ENCODE data around the gene LFNG.
"Not testable (repeated sequence)": the region's sequence is repeated elsewhere in the genome, so short reads cannot be mapped to it uniquely, and the experiment has no call there.

Gene LFNG

GRCh38 chr7:2551418-2551817 lies 31.8 kb downstream of the LFNG start:
- DNase-seq: no peak

GRCh38 chr7:2553108-2553507 lies 33.5 kb downstream of the LFNG start:
- DNase-seq: no peak

GRCh38 chr7:2553831-2554581 lies 34.4 kb downstream of the LFNG start:
- DNase-seq: no peak

GRCh38 chr7:2554661-2555111 lies 35.1 kb downstream of the LFNG start:
- no peak for DNase-seq

- DNase-seq: peak; percentile 86 to 94 (median 92)
These were observed 35.8 kb downstream of the LFNG start, which contains the start of gene BRAT1 for GRCh38 chr7:2555121-2556052. Gene BRAT1 (minus strand): TSS chr7:2555524. CDS start chr7:2554431, 1,093 bp downstream.

DNA sequence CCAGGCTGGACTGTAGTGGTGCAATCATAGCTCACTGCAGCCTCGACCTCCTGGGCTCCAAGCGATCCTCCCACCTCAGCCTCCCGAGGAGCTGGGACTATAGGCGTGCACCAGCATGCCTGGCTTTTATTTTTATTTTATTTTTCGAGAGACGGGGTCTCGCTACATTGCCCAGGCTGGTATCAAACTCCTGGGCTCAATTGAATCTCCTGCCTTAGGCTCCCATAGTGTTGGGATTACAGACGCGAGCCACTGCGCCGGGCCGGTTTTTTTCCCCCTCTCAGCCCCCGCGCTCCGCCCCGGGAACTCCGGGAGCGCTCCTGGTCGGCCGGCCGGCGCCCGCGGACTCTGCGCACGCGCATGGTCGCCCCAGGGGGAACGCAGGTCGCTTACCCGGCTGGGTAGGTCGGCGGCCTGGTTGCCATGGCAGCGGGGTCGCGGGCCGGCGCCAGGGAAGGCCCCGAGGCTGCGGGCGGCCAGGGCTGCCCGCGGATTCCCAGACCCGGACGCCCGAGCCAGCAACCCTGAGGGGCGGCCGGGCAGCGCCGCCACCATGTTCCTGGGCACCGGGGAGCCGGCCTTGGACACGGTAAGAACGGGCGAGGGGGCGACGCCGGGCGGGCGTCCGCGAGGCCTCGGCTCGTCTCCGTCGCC lies 39.2 kb downstream of the LFNG start, which contains the start of gene IQCE:
Gene IQCE (plus strand): TSS at position 351 of the 654 bp plus-strand sequence. CDS start 203 bp downstream, at position 554.
- peak; percentile 72 to 86 (median 82) for DNase-seq

- DNase-seq: no peak
These were observed 39.8 kb downstream of the LFNG start for GRCh38 chr7:2559283-2559950.

DNA sequence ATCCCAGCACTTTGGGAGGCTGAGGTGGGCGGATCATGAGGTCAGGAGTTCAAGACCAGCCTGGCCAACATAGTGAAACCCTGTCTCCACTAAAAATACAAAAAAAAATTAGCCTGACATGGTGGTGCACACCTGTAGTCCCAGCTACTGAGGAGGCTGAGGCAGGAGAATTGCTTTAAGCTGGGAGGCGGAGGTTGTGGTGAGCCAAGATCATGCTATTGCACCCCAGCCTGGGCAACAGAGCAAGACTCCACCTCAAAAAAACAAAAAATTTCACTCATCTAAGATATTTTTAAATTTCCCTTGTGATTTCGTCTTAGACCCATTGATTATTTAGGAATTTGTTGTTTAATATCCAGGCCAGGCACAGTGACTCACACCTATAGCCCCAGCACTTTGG lies 44.4 kb downstream of the LFNG start:
- DNase-seq: not testable (repeated sequence)

- DNase-seq: no peak
These were observed 45.5 kb downstream of the LFNG start for GRCh38 chr7:2564970-2565540.

DNA sequence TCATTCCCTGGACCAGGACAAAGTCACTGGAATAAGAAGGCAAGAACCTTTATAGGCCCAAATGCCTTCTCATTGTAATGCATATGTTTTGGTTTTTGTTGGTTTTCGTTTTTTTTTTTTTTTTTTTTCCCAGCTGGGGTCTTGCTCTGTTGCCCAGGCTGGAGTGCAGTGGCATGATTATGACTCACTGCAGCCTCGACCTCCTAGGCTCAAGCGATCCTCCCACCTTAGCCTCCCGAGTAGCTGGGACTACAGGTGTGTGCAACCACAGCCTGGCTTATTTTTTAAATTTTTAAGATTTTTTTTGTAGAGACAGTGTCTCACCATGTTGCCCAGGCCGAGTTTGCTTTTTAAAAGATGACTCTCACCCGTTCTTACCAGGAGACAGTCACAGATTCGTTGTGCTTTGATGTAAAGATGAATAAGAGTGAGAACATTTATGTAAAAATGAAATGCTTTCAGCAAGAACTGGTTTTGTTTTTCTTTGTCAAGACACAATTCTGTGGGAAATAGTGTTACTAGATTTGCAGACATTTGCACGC lies 46.8 kb downstream of the LFNG start:
- DNase-seq: no peak

GRCh38 chr7:2566890-2567678 lies 47.5 kb downstream of the LFNG start:
- no peak for DNase-seq

DNA sequence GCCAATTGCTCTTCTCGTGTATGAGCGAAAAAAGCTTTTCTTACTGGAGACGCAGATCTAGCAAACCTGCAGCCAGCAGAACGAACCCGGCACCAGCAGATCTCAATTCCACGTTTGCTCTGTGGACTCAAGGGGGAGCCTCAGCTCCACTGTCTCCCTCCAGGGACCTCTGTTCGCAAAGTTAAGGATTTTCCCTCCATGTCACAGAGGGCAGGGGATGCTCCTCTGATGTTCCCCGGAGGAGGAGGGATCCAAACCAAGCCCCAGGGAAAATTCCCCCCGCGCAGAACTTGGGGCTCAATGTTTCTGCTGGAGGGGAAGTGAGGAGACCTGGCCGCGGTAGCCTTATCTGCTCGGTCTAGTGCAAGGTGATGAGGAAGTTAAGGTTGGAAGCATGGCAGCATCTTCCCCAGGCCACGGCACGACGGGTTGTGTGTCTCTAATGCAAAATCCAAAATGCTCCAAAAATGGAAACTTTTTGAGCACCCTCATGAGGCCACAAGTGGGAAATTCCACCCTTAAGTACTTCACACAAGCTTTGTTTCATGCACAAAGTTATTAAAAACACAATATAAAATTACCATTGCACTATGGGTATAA lies 48.2 kb downstream of the LFNG start:
- DNase-seq: peak in 1 of 6 experiments; percentile 7

DNA sequence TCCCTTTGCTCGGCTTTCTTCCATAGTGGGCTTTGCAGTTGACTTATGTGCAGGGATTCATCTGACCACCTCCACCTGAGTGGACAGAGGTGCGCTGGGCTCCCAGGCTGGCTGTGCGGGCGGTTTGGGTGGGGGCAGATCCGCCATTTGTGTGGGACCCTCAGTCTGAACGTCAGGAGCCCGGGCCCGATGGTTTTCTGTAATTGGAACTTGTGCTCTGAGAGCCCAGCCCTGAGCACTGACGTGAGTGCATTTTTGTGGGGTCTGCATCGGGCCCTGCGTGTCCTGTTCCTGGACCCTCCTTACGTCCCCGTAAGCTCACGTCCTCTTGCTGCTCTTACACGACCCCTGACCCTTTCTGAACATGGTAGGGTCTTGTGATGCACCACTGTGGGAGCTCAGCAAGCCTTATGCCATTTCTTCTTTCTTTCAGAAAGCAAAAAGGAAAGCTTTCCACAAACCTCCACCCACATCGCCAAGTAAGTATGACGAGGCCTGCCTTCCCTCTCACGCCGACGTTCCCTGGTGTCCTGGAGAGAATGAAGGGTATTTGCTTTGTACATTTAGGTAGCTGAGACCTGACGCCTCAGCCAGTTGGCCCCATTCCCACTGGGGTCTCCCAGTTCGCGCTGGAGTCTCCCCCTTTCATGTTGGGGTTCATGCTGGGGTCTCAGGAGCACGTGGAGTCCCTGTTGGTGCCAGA lies 49.1 kb downstream of the LFNG start:
- no peak for DNase-seq

- DNase-seq: no peak
These were observed 49.8 kb downstream of the LFNG start for GRCh38 chr7:2569421-2569820.

DNA sequence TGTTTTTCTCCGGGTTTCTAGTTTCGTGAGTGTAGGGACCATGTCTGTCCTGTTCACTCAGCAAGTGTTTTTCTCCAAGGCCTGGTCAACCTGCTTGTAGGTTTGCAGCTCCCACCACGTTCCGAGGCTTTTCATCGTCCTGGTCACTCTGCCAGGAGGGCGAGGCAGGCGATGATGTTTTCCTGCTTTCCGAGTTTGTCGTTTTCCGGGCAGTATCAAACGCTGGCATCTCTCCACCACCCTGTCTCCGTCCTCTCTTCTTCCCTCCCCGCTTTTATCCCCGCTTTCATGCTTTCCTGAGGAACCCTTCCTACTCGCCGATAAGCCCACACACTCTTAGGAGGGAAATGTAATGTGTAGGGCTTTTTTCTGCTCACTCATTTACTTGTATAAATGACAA lies 50.4 kb downstream of the LFNG start:
- no peak for DNase-seq

DNA sequence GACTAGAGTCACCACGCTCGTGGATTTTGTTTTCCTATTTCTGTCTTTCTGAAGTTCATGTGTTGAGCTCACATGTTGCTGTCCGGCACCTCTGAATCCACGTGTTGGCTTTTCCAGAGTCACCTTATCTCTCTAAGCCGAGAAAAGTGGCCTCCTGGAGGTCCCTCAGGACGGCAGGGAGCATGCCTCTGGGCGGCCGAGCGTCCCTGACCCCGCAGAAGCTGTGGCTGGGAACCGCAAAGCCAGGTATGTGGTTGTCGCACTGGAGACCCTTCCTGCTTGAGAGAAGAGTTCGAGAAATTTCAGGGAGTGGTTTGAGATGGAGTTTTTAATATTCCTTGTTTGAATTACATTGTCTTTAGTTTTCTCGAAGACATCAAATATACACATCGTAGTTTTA lies 51.8 kb downstream of the LFNG start:
- no peak for DNase-seq

DNA sequence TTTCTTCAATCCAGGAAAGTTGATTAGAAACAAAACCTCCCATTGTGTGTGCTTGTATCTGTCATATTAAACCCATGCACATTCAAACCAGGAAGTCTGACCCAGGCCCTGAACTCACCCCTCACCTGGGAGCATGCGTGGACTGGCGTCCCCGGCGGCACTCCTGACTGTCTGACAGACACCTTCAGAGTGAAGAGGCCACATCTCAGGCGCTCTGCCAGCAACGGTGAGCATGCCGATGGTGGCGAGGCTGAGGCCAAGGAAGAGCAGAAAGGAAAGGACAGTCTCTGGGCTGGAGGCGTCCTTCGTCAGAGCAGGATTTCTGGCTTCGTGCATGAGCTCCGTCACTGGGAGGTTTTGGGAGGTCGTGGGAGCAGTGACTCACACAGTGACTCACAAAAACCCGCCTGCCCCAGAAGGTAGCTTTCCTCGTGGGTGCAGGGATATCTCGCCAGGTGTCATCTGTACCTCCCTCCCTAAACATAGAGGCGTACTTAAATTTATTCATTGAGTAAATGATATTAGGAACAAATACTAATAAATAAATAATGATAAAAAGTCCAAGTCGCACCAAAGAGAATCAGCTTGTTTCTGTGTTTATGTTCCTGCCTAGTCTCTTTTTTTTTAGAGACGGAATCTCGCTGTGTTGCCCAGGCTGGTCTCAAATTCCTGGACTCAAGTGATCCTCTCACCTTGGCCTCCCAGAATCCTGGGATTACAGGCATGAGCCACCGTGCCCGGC lies 52.7 kb downstream of the LFNG start:
- no peak for DNase-seq

GRCh38 chr7:2573761-2574160 lies 54.2 kb downstream of the LFNG start:
- DNase-seq: no peak
